C4-2B (cell line): Measurements from ENCODE around the gene CDH19.

Experiments used
- H3K27ac ChIP-seq: fragments of 450-650 bp; 2 replicates; pipeline ENCODE4 v1.5.1; 2017
- CTCF ChIP-seq: fragments of 450-650 bp; conservative IDR thresholded peaks from 2 replicates; pipeline ENCODE4 v1.5.1; 2017; ENCODE audit warnings: mild to moderate bottlenecking
- ZFX ChIP-seq: fragments of 450-650 bp; IDR thresholded peaks from 2 replicates; pipeline ENCODE4 v1.6.1; 2017

Gene CDH19

GRCh38 chr18:66513996-66514395 is 89.9 kb downstream of the CDH19 start:
- H3K27ac ChIP-seq = no peak overlapping the region
- TF ChIP-seq CTCF (no peak), ZFX (no peak)

GRCh38 chr18:66511792-66512191 is 92.1 kb downstream of the CDH19 start:
- H3K27ac ChIP-seq = no peak overlapping the region
- TF ChIP-seq ZFX = no peak

GRCh38 chr18:66511289-66511688 is 92.6 kb downstream of the CDH19 start:
- H3K27ac ChIP-seq = no peak overlapping the region

GRCh38 chr18:66510357-66511045 is 93.4 kb downstream of the CDH19 start:
- H3K27ac ChIP-seq = no peak overlapping the region
- no peak for TF ChIP-seq CTCF
- no peak for TF ChIP-seq ZFX

More at GRCh38 chr18:66511289-66511688, 92.6 kb downstream of the CDH19 start:
- TF ChIP-seq ZFX = no peak
- TF ChIP-seq CTCF = no peak

GRCh38 chr18:66508937-66509336 is 95.0 kb downstream of the CDH19 start:
- TF ChIP-seq ZFX = no peak
- TF ChIP-seq CTCF = no peak
- no peak overlapping the region for H3K27ac ChIP-seq

- no peak overlapping the region for H3K27ac ChIP-seq
- no peak for TF ChIP-seq ZFX
- no peak for TF ChIP-seq CTCF
Observed at GRCh38 chr18:66506178-66506577, 97.7 kb downstream of the CDH19 start.

- H3K27ac ChIP-seq = no peak overlapping the region
- no peak for TF ChIP-seq CTCF
- TF ChIP-seq ZFX = no peak
Observed at GRCh38 chr18:66497351-66497750, 106.5 kb downstream of the CDH19 start.

- peak; percentile 65 for TF ChIP-seq CTCF
- TF ChIP-seq ZFX = no peak
- H3K27ac ChIP-seq = no peak overlapping the region
Observed at GRCh38 chr18:66495844-66496243, 108.0 kb downstream of the CDH19 start.
